ENCODE data around the gene PIK3R1. TPM values are rescaled to one million over a fixed set of nuclear protein-coding genes. Genes with fewer than 3 reads are reported as not detected.

The PIK3R1 gene
- total and polyA plus RNA-seq, 10 of the 15 experiments (the other 5 are each of a cell fraction or from before 2014, with no cell fraction given) = 7.8 to 38.4 (median 15.7) TPM

GRCh38 chr5:68226546-68227073 lies 11.1 kb downstream of the PIK3R1 start:
- intact Hi-C loops (cut with micrococcal nuclease; ENCODE audit: unreplicated experiment) = no loop called here
- Histone ChIP-seq H3K4me1 (ENCODE audit: control insufficient read depth, insufficient read depth, low read length) (peaks cover 3% of the 10 kb centered on the region; the same call in 1 of the 2 replicates), H3K4me3 (no peak overlapping the region), H2AFZ (ENCODE audit: control insufficient read depth, low read depth, low read length) (no peak overlapping the region), H3K9ac (ENCODE audit: control insufficient read depth, insufficient read depth, low read length) (no peak overlapping the region), H3K9me3 (replicated peaks; ENCODE audit: control insufficient read depth, insufficient read depth, low read length) (no peaks in the 10 kb centered on the region), H3K4me2 (ENCODE audit: control insufficient read depth, insufficient read depth) (no peak overlapping the region), H3K36me3 (ENCODE audit: control insufficient read depth in 2 of 2, insufficient read depth in 2 of 2, low read length in 1 of 2) (peaks cover 3 to 14% of the 10 kb centered on the region in 2 experiments; a peak in 3 of 4 replicates), H3K27ac (ENCODE audit: control insufficient read depth, insufficient read depth) (no peak overlapping the region), H4K20me1 (ENCODE audit: control insufficient read depth, insufficient read depth) (peaks cover 8% of the 10 kb centered on the region; the same call in 1 of the 2 replicates), H3K27me3 (replicated peaks in 1 of 2; ENCODE audit: control insufficient read depth in 2 of 2, insufficient read depth in 2 of 2, low read length in 1 of 2) (no peaks in the 10 kb centered on the region), H3K79me2 (ENCODE audit: control insufficient read depth, insufficient read depth, low read length) (peaks cover 57% of the 10 kb centered on the region)
- in situ Hi-C loops (cut with MboI) = no loop called here
- TF ChIP-seq RAD21 (IDR thresholded peaks at IDR 0.05; ENCODE audit: insufficient read depth, low read depth, low read length) (no peak), TCF7 (IDR thresholded peaks at IDR 0.05; ENCODE audit: borderline replicate concordance) (no peak), SUZ12 (IDR thresholded peaks at IDR 0.05; ENCODE audit: unreplicated experiment) (no peak), FOXK2 (IDR thresholded peaks at IDR 0.05) (no peak), TCF3 (IDR thresholded peaks at IDR 0.05; ENCODE audit: borderline replicate concordance, insufficient read depth, low read depth, low read length) (no peak), ZNF592 (IDR thresholded peaks at IDR 0.05) (no peak), CUX1 (IDR thresholded peaks at IDR 0.05; ENCODE audit: insufficient replicate concordance, low read depth, low read length) (no peak), RAD51 (IDR thresholded peaks at IDR 0.05) (no peak), STAT1 (conservative IDR thresholded peaks at IDR 0.05) (no peak), RFX5 (IDR thresholded peaks at IDR 0.05; ENCODE audit: low read depth, low read length) (no peak)
- ChIA-PET POLR2A (no interaction called here), RAD21 (ENCODE audit: unreplicated experiment) (no interaction called here), SMC1A (ENCODE audit: uncharacterized antibody, unreplicated experiment) (interaction anchor here (4.6 kb wide), 1 partner anchor 9 kb away, joined by 39 read pairs; the partner anchor contains the start of gene PIK3R1), CTCF (no interaction called here)
- DNase-seq (ENCODE audit: low read depth, low spot score) (no peak), FAIRE-seq (no peak), ATAC-seq (no peak)
- 87% methylated on average over 8 of the region's 8 CpGs for WGBS (ENCODE audit: insufficient coverage, insufficient replicate concordance, low lambda C conversion rate, missing lambda C conversion rate)
- BruUV-seq (replicated peaks) = no TSS peak

Data from GM12878 (cell line).